NCI-H1105 treated with DMSO at 0.1 percent for 48 hours (cell line): ENCODE measurements around the gene ARV1.
"Not testable (repeated sequence)": the region's sequence is repeated elsewhere in the genome, so short reads cannot be mapped to it uniquely, and the experiment has no call there.

Experiments used
- DNase-seq: peaks from one replicate; lab custom pipeline; 2025; lab: John Stamatoyannopoulos, UW

ARV1 gene

GRCh38 chr1:231019711-231020110 is 40.8 kb downstream of the ARV1 start:
- no peak for DNase-seq

- no peak for DNase-seq
Observed at GRCh38 chr1:231020139-231020601, 41.3 kb downstream of the ARV1 start.

GRCh38 chr1:231020816-231021215 is 41.9 kb downstream of the ARV1 start:
- no peak for DNase-seq

- no peak for DNase-seq
Observed at GRCh38 chr1:231021540-231022031, 42.7 kb downstream of the ARV1 start.

GRCh38 chr1:231022543-231022942 is 43.6 kb downstream of the ARV1 start:
- DNase-seq: not testable (repeated sequence)

GRCh38 chr1:231023150-231023549 is 44.3 kb downstream of the ARV1 start:
- DNase-seq: no peak

- DNase-seq: no peak
Observed at GRCh38 chr1:231026576-231026975, 47.7 kb downstream of the ARV1 start.

GRCh38 chr1:231027136-231027925 is 48.4 kb downstream of the ARV1 start:
- no peak for DNase-seq

- DNase-seq: no peak
Observed at GRCh38 chr1:231027971-231028370, 49.1 kb downstream of the ARV1 start.

- no peak for DNase-seq
Observed at GRCh38 chr1:231028682-231029081, 49.8 kb downstream of the ARV1 start.

GRCh38 chr1:231029247-231029646 is 50.4 kb downstream of the ARV1 start:
- DNase-seq: not testable (repeated sequence)

- DNase-seq: no peak
Observed at GRCh38 chr1:231029841-231030240, 50.9 kb downstream of the ARV1 start.

GRCh38 chr1:231032963-231033362 is 54.1 kb downstream of the ARV1 start:
- no peak for DNase-seq

- DNase-seq: no peak
Observed at GRCh38 chr1:231035799-231036198, 56.9 kb downstream of the ARV1 start.

GRCh38 chr1:231036416-231036815 is 57.5 kb downstream of the ARV1 start:
- DNase-seq: no peak

- DNase-seq: no peak
Observed at GRCh38 chr1:231037585-231038517, 59.0 kb downstream of the ARV1 start.

- DNase-seq: no peak
Observed at GRCh38 chr1:231039161-231040018, 60.5 kb downstream of the ARV1 start.

- DNase-seq: peak; percentile 3
Observed at GRCh38 chr1:231040019-231040799, 61.3 kb downstream of the ARV1 start, which contains the start of gene FAM89A. TSS of gene FAM89A (minus strand) at chr1:231040254. CDS start at chr1:231040211, 43 bp downstream.

GRCh38 chr1:231040800-231041718 is 62.2 kb downstream of the ARV1 start:
- DNase-seq: no peak
